GM21367 (cell line): ENCODE results near the gene KCNQ1OT1.

Source experiments
- ATAC-seq: cut with Tn5 transposase; IDR thresholded peaks from one replicate; pipeline ENCODE4 v1.9.1; 2021; ENCODE audit not compliant: unreplicated experiment

KCNQ1OT1 gene

DNA sequence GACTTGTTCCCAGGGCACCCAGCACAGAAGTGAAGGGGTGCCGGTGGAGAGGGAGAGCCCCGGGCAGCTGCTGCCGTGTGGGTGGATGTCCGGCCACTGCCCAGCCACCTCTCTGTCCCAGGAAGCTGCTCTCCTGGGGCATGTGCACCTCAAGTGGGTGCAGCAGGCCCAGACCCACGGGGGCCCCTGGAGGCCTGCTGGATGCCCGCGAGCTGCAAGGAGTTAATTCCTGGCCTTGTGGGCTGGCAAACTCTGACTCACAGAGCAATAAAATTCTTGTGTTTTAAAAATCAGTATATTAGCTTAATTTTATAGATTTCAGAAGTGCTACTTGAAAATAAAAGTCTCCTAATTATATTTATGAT lies 37.4 kb upstream of the KCNQ1OT1 start:
- ATAC-seq, result no peak

GRCh38 chr11:2736577-2737225 lies 36.9 kb upstream of the KCNQ1OT1 start:
- no peak for ATAC-seq

DNA sequence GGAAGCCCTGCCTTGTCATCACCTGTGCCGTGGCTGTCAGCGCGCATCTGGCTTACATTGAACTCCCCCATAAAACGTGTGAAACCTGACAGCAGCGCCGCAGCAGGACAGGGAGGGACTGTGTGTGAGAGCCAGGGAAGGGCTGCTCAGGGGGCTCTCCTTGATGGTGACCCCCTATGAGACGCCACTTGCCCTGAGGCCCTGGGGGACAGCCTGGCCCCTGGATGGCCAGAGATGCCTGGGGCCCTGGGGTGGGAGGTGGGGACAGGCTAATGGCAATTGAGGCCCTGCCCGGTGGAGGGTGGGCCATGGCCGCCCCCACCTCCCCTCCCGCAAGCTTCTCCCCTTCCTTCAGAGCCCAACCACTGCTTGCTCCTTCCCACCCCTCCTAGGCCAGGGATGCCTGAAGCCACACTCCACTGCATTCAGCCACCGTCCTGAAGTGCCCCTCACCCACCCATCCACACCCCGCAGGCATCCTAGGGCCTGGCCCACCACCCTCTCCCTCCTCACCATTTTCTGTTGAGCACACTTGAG lies 35.3 kb upstream of the KCNQ1OT1 start:
- ATAC-seq, result no peak

- ATAC-seq, result no peak
Observed at GRCh38 chr11:2734181-2735052, 34.6 kb upstream of the KCNQ1OT1 start.

DNA sequence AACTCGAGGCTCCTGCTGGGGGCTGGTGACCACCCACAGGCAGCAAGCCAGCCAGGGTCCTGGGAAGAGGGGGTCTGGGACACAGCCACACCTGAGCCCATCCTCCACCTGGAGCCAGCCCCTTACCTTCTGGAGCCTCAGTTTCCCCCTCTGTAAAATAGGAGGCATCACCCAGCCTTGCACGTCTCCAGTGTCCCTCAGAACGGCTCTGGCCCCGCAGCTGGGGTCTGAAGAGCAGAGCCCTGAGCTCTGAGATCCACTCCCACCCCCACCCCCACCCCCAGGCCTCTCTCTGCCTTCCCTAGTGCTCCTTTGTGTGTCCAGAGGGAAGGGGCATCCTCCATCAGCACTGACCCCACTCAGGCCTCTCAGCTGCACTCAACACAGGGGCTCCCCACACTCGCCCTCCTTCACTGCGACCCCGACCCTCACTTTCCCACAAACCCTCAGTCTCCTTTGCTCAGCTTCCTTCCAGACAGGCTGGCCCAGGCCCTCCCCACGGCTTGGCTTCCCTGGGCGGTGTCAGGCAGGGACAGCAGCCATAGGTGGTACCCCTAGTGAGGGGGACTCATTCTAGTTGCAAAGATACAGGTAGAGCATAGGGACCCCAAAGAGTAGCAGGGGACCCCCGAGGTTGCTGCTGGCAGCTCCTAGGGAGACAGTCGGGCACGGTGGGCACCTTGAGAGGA lies 33.3 kb upstream of the KCNQ1OT1 start:
- no peak for ATAC-seq

DNA sequence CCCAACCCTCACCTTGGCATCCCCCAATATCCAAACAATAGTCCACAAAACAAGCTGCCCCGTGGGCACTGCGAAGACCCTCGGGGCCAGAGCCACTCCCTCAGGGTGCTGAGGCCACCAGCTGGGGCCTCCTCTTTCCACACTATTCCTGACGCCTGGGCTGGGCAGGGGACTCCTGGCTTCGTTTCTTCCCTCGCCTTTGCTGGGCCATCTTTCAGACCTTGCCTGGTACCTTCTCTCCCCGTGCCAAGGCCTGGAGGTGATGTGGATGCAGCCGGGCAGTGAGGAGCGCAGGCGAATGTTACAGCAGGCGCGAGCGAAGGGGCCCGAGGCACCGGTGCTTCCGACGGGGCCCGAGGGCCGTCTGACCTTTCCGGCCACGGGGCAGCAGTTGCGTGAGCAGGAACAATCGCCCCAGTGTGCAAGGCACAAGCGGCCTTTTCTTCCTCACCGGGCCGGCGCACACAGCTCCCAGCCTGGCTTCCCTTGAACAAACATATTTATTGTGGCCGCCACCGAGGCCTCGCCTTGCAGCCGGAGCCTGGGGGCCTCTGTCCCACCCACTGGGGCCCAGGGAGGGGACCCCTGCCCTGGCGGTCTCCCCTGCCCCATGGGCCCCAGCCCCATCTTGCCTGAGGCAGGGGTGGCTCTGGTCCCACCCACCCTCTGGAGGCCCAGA lies 32.6 kb upstream of the KCNQ1OT1 start:
- no peak for ATAC-seq

DNA sequence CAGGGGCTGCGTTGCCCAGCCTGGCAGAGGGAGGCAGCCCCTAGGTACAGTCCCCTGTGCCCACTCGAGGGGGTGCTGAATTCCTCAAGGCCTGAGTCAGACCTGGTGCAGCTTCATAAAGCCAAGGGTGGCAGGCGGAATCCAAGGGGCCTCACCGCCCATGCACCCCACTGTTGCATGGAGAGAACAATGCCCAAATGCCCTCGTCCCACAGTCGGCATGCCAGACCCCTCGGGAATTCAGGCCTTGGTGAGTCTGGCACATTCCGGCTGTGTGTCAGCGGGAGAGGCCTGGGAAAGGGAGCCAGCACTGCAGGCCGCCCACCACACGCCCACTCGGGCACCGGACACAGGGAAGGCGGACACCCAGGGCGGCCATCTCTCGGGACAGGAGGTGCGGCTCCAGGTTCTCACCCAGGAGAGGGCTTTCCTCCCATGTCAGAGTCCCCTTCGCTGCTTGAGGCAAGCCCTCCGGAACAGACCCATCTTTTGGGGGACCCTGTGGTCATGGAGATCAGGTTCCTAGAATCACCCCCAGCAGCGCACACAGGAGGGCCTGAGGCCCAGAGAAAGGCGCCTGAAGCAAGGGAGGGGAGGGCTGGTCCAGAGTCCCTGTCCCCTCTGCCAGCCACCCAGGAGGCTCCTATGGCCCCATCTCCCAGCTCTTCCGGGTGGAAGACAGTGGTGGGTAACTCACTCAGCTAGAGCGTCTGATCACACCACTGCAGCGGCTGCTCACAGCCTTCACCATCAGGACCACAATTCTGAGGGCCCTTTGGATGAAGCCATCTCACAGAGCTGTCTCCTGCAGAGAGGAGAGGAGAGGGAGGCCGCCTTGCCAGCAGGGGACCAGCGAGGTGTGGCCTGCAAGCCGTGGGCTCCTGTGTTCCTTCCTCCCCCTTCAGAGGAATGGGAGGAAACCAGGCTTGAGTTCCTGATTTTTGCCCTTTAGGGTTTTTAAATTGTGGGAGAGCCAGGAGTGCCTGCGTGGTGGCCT lies 31.6 kb upstream of the KCNQ1OT1 start:
- ATAC-seq, result no peak

GRCh38 chr11:2730272-2731129 lies 30.7 kb upstream of the KCNQ1OT1 start:
- ATAC-seq, result no peak

DNA sequence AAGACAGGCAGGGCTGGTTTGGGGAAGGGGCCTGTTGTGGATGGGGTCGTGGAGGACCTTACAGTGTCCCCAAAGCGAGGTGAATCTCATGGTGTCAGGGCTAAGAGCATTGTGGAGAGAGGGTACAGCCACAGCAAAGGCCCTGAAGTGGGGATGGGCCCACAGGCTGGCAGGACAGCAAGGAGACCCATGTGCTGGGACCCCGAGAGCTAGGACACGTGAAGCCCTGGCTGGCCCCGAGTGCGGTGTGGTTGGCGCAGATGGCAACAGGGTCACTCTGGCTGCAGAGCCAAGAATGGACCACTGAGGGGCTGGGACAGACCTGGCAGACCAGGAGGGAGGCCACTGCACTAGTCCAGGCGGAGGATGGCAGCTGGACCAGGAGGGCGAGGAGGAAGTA lies 30.0 kb upstream of the KCNQ1OT1 start:
- ATAC-seq, result no peak

DNA sequence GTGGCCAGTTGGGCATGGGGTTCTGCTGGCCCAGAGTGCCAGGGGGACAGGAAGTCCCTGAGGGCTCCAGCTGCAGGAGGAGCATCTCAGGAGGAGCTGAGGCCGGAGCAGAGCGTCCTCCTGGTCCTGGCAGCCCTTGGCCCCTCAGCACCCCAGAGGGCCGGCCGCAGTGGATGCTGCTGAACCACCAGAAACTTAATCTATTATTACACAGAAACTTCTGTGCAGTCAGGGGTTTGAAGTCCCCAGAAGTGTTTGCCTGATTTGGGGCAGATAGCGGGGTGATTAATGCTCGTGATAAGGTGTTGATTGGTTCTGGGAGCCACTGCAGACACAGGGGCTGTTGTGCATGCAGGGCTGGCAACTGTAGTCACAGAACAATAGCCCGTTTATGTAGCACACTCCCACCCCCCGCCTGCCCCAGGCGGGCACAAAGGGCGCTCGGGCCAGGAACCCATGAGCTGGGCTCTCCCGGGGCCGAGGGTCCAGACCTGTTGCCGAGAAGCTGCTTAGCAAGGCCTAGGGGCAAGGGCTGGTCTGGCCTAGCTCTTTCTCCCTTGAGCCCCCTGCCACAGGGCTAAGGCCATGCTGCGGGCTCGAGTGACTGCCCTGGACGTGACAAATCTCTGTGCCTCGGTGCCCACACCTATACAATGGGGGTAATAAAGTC lies 29.0 kb upstream of the KCNQ1OT1 start:
- ATAC-seq, result no peak

DNA sequence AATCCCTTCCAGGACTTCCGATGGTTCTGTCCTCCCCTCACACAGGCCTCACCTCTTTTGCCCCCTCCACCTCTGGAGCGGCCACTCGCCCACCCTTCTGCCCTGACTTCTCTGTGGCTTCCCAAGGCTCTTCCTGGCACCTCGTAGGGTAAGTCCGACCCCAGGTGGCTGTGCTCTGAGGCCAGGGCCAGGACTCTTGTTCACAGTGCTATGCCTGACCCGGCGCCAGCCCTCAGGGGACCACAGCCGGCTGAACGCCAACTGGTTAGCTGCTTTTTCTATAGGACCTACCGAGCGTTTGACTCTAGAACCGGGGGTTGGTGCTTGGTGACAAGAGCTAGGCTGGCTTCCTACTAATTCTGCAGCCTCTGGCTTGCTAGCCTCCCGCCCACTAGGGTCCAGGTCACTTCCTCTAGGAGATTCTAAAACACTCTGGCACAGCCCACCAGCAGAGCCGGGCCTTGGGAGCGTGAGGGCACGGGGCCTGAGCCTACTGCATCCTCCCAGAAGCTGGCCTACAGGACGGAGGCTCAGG lies 28.4 kb upstream of the KCNQ1OT1 start:
- no peak for ATAC-seq

DNA sequence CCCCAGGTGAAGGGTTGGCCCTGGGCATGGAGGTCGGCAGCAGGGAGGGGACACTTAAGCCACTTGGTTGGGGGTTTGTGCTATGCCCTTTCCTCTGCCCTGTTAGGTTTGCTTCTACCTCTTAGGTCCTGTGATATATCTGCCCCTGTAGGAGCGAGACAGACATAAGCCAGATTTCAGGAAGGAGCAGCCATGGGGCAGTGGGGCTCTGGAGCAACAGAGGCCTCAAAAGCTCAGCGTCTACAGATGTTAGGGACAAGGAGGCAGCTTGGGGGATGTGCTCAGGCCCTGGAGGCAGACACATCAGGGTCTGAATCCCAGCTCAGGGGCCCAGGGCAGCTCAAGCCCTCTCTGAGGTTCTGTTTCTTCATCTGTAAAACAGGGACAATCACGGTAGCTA lies 27.2 kb upstream of the KCNQ1OT1 start:
- no peak for ATAC-seq

GRCh38 chr11:2725368-2726300 lies 25.8 kb upstream of the KCNQ1OT1 start:
- no peak for ATAC-seq

- ATAC-seq, result no peak
Observed at GRCh38 chr11:2724653-2725367, 25.0 kb upstream of the KCNQ1OT1 start.

- no peak for ATAC-seq
Observed at GRCh38 chr11:2724104-2724503, 24.3 kb upstream of the KCNQ1OT1 start.

- no peak for ATAC-seq
Observed at GRCh38 chr11:2722955-2723354, 23.2 kb upstream of the KCNQ1OT1 start.
